Astrocyte (in vitro differentiated cells and primary cell): Measurements from ENCODE around the gene ZNF436. TPM values are rescaled to one million over a fixed set of nuclear protein-coding genes. Genes with fewer than 3 reads are reported as not detected.

ENCODE experiments used
- DNase-seq: peaks from one replicate; pipeline ENCODE4 v3.0.0-alpha.2; 2010; ENCODE audit warnings: low read depth
- FAIRE-seq: peaks from 2 replicates; lab custom pipeline; 2011; peaks lifted over from hg19 to GRCh38; lab: Jason Lieb, UNC
- H2AFZ ChIP-seq: 2 replicates; pipeline ENCODE4 v1.6.0; 2012; ENCODE audit warnings: low read depth, low read length, inconsistent platforms
- H3K27ac ChIP-seq: 2 replicates; pipeline ENCODE4 v1.5.1; 2011; ENCODE audit warnings: low read depth, low read length, inconsistent platforms
- H3K27me3 ChIP-seq: 2 replicates; pipeline ENCODE4 v1.6.0; 2011; ENCODE audit warnings: low read length, inconsistent platforms; ENCODE audit not compliant: insufficient read depth
- H3K36me3 ChIP-seq: 2 replicates; pipeline ENCODE4 v1.5.1; 2011; ENCODE audit warnings: low read length, inconsistent platforms; ENCODE audit not compliant: insufficient read depth
- H3K4me1 ChIP-seq: 2 replicates; pipeline ENCODE4 v1.5.1; 2011; ENCODE audit warnings: low read length, inconsistent platforms; ENCODE audit not compliant: insufficient read depth
- H3K4me2 ChIP-seq: 2 replicates; pipeline ENCODE4 v1.6.0; 2012; ENCODE audit warnings: low read length, inconsistent platforms
- H3K4me3 ChIP-seq: 2 replicates; pipeline ENCODE4 v1.5.1; 2011; ENCODE audit warnings: low read depth, mild to moderate bottlenecking, low read length, inconsistent platforms; ENCODE audit not compliant: insufficient read depth
- H3K79me2 ChIP-seq: 2 replicates; pipeline ENCODE4 v1.6.0; 2012; ENCODE audit warnings: mild to moderate bottlenecking, low read length, inconsistent platforms; ENCODE audit not compliant: insufficient read depth
- H3K9ac ChIP-seq: 2 replicates; pipeline ENCODE4 v1.6.0; 2012; ENCODE audit warnings: mild to moderate bottlenecking, low read length, inconsistent platforms
- H3K9me3 ChIP-seq: 2 replicates; pipeline ENCODE4 v1.5.1; 2012; ENCODE audit warnings: low read depth, mild to moderate bottlenecking, low read length, inconsistent platforms; ENCODE audit not compliant: insufficient read depth
- H4K20me1 ChIP-seq: 2 replicates; pipeline ENCODE4 v1.6.0; 2012; ENCODE audit warnings: low read length, inconsistent platforms; ENCODE audit not compliant: insufficient read depth
- H3K27ac Mint-ChIP-seq: one replicate; pipeline ENCODE4 v1.8.0; 2021; ENCODE audit warnings: mild to moderate bottlenecking, mixed read lengths; ENCODE audit not compliant: unreplicated experiment
- H3K27me3 Mint-ChIP-seq: one replicate; pipeline ENCODE4 v1.8.0; 2021; ENCODE audit warnings: low read depth, mixed read lengths; ENCODE audit not compliant: unreplicated experiment
- H3K36me3 Mint-ChIP-seq: one replicate; pipeline ENCODE4 v1.8.0; 2021; ENCODE audit warnings: low read depth, mixed read lengths; ENCODE audit not compliant: unreplicated experiment
- H3K4me1 Mint-ChIP-seq: one replicate; pipeline ENCODE4 v1.8.0; 2021; ENCODE audit warnings: low read depth, mixed read lengths; ENCODE audit not compliant: unreplicated experiment
- H3K4me3 Mint-ChIP-seq: one replicate; pipeline ENCODE4 v1.8.0; 2021; ENCODE audit warnings: mild to moderate bottlenecking, moderate library complexity, mixed read lengths; ENCODE audit not compliant: unreplicated experiment
- H3K9me3 Mint-ChIP-seq: one replicate; pipeline ENCODE4 v1.8.0; 2021; ENCODE audit warnings: mild to moderate bottlenecking, mixed read lengths; ENCODE audit not compliant: unreplicated experiment
- EZH2 ChIP-seq: IDR thresholded peaks from 2 replicates; pipeline ENCODE4 v1.6.1; 2012; ENCODE audit warnings: mild to moderate bottlenecking, low read length, inconsistent platforms; ENCODE audit not compliant: insufficient read depth
- total RNA-seq: library from RNA; stranded (reverse); gene quantifications from 2 replicates; pipeline ENCODE4 v1.2.1, GENCODE V29; 2021
- TF ChIP-seq, protein P1 (sequence below): IDR thresholded peaks from 2 replicates; pipeline ENCODE4 v1.5.1; 2011; ENCODE audit warnings: low read depth, mild to moderate bottlenecking, inconsistent platforms, low read length, moderate library complexity; ENCODE audit not compliant: insufficient read depth

Gene ZNF436
- total RNA-seq, 1 donor from 2014 or later = 12.2 TPM

DNA sequence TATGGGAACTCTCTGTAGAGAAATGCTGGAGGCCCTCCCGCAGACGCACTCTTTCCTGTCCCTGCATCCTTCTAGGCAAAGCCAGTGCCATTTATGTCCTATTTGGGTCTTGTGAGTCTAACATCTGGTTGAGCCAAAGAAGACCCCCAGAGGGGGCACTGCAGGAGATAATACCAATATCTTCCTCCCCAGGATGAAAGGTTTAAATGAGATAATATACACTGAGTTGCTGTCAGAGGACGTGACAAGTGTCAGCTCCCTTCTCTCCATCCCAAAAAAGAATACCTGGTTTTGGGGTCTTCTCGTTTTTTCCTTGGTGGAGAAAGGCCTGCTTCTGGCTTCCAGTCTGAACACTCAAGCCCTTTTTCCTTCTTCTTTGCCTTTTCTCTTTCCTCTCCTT, 47.3 kb upstream of the ZNF436 start:
- TF ChIP-seq, protein P1, sequence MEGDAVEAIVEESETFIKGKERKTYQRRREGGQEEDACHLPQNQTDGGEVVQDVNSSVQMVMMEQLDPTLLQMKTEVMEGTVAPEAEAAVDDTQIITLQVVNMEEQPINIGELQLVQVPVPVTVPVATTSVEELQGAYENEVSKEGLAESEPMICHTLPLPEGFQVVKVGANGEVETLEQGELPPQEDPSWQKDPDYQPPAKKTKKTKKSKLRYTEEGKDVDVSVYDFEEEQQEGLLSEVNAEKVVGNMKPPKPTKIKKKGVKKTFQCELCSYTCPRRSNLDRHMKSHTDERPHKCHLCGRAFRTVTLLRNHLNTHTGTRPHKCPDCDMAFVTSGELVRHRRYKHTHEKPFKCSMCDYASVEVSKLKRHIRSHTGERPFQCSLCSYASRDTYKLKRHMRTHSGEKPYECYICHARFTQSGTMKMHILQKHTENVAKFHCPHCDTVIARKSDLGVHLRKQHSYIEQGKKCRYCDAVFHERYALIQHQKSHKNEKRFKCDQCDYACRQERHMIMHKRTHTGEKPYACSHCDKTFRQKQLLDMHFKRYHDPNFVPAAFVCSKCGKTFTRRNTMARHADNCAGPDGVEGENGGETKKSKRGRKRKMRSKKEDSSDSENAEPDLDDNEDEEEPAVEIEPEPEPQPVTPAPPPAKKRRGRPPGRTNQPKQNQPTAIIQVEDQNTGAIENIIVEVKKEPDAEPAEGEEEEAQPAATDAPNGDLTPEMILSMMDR = no peak
- no peak for TF ChIP-seq EZH2
- no peak overlapping the region for H2AFZ ChIP-seq
- no peak overlapping the region for H3K4me3 Mint-ChIP-seq
- H3K9me3 ChIP-seq = no peaks in the 10 kb centered on the region
- H3K36me3 Mint-ChIP-seq = peaks cover 7% of the 10 kb centered on the region
- peaks cover 51% of the 10 kb centered on the region for H3K27me3 Mint-ChIP-seq
- no peaks in the 10 kb centered on the region for H3K9me3 Mint-ChIP-seq
- FAIRE-seq (no peak), DNase-seq (no peak)
- no peak overlapping the region for H3K27ac Mint-ChIP-seq
- no peaks in the 10 kb centered on the region for H3K79me2 ChIP-seq
- H3K4me1 Mint-ChIP-seq = peaks cover under 1% of the 10 kb centered on the region
- H3K27ac ChIP-seq = no peak overlapping the region
- H3K4me3 ChIP-seq = no peak overlapping the region
- no peaks in the 10 kb centered on the region for H3K36me3 ChIP-seq
- H4K20me1 ChIP-seq = no peaks in the 10 kb centered on the region
- peaks cover 5% of the 10 kb centered on the region for H3K4me1 ChIP-seq
- H3K4me2 ChIP-seq = no peak overlapping the region
- no peaks in the 10 kb centered on the region for H3K27me3 ChIP-seq
- no peak overlapping the region for H3K9ac ChIP-seq

DNA sequence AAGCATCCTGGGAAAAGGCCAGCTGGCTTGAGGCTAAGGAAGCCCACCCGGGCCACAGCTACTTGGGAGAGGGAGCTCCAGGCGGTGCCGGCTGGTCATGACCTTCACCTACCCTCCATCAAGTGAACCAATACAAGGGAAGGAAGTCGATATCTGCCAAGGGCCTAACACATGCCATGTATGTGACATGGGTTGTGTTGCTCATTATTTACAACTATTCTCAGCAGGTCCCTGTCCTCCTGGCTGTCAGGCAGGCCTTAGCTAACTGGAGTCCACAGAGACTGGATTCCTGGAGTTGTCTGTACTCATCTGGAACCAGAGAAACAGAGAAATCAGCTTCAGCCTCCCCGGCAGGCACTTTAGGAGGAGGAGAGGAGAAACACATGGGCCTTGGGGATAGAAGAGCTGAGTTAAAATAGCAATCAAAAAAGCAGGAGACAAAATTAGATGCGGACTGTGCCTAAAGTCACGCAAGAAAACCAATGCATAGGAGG, 39.2 kb upstream of the ZNF436 start:
- Histone ChIP-seq H3K9me3 (no peaks in the 10 kb centered on the region), H3K27me3 (no peaks in the 10 kb centered on the region), H4K20me1 (no peaks in the 10 kb centered on the region), H3K36me3 (no peaks in the 10 kb centered on the region), H2AFZ (no peak overlapping the region), H3K4me3 (no peak overlapping the region), H3K4me1 (peaks cover 12% of the 10 kb centered on the region), H3K27ac (no peak overlapping the region), H3K4me2 (no peak overlapping the region), H3K79me2 (no peaks in the 10 kb centered on the region), H3K9ac (no peak overlapping the region)
- no peaks in the 10 kb centered on the region for H3K9me3 Mint-ChIP-seq
- no peak for FAIRE-seq
- DNase-seq = no peak
- H3K4me3 Mint-ChIP-seq = no peak overlapping the region
- H3K4me1 Mint-ChIP-seq = peaks cover 15% of the 10 kb centered on the region
- TF ChIP-seq EZH2 = no peak
- TF ChIP-seq, protein P1 = no peak
- H3K27me3 Mint-ChIP-seq = no peaks in the 10 kb centered on the region
- H3K36me3 Mint-ChIP-seq = no peaks in the 10 kb centered on the region
- no peak overlapping the region for H3K27ac Mint-ChIP-seq

DNA sequence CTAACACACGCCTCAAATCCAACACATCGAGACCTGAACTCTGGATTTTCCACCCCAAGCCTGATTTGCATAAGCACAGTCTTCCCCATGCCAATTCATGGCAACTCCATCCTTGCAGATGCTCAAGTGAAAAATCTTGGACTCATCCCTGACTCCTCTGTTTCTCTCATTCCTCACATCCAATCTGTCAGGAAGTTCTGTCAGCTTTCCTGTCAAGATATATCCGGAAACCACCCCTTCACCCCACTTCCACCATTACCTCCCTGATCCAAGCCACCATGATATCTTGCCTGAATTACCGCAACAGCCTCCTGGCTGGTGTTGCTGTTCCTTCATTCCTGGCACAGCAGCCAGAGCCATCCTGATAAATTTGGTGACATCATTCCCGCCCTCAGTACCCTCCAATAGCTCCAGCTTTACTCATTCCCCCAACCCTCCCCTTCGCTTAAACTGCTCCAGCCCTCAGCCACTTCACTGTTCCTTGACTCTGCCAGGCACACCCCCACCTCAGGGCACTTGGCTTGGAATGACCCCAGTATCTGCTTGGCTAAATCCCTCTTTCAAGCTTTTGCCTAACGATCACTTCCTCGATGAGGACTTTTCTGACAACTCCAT, 37.5 kb upstream of the ZNF436 start:
- Histone ChIP-seq H3K9ac (no peak overlapping the region), H3K4me1 (peaks cover 28% of the 10 kb centered on the region), H4K20me1 (no peaks in the 10 kb centered on the region), H3K27ac (no peak overlapping the region), H3K4me3 (no peak overlapping the region), H3K9me3 (no peaks in the 10 kb centered on the region), H2AFZ (no peak overlapping the region), H3K79me2 (no peaks in the 10 kb centered on the region), H3K27me3 (no peaks in the 10 kb centered on the region), H3K4me2 (no peak overlapping the region), H3K36me3 (no peaks in the 10 kb centered on the region)
- H3K27ac Mint-ChIP-seq = no peak overlapping the region
- H3K4me3 Mint-ChIP-seq = no peak overlapping the region
- H3K36me3 Mint-ChIP-seq = no peaks in the 10 kb centered on the region
- no peak for FAIRE-seq
- H3K4me1 Mint-ChIP-seq = peaks cover 29% of the 10 kb centered on the region
- no peaks in the 10 kb centered on the region for H3K27me3 Mint-ChIP-seq
- DNase-seq = no peak
- H3K9me3 Mint-ChIP-seq = no peaks in the 10 kb centered on the region
- TF ChIP-seq, protein P1 = no peak
- TF ChIP-seq EZH2 = no peak
